Central memory CD4-positive, alpha-beta T cell (primary cell): ENCODE measurements around the gene PHOSPHO2.
"Not testable (repeated sequence)": the region's sequence is repeated elsewhere in the genome, so short reads cannot be mapped to it uniquely, and the experiment has no call there.

Experiments
- DNase-seq: peaks from one replicate; pipeline ENCODE4 v3.0.0; 2022

The PHOSPHO2 gene

GRCh38 chr2:169684712-169685111, 9.6 kb upstream of the PHOSPHO2 start:
- DNase-seq = not testable (repeated sequence)

- DNase-seq = not testable (repeated sequence)
Observed at GRCh38 chr2:169686825-169687224, 7.4 kb upstream of the PHOSPHO2 start.

- DNase-seq = not testable (repeated sequence)
Observed at GRCh38 chr2:169687943-169688342, 6.3 kb upstream of the PHOSPHO2 start.

- DNase-seq = no peak
Observed at GRCh38 chr2:169690958-169691357, 3.3 kb upstream of the PHOSPHO2 start.

GRCh38 chr2:169692718-169693117, 1.6 kb upstream of the PHOSPHO2 start:
- DNase-seq = no peak

GRCh38 chr2:169693360-169693759, 909 bp upstream of the PHOSPHO2 start:
- DNase-seq = peak; percentile 25

GRCh38 chr2:169694894-169695260, 608 bp downstream of the PHOSPHO2 start:
- DNase-seq = no peak

GRCh38 chr2:169696381-169696780, 2.1 kb downstream of the PHOSPHO2 start:
- no peak for DNase-seq

GRCh38 chr2:169699173-169699572, 4.9 kb downstream of the PHOSPHO2 start:
- DNase-seq = not testable (repeated sequence)

GRCh38 chr2:169702996-169703395, 8.7 kb downstream of the PHOSPHO2 start:
- DNase-seq = no peak

GRCh38 chr2:169704160-169704708, 10.0 kb downstream of the PHOSPHO2 start:
- no peak for DNase-seq

GRCh38 chr2:169705927-169706326, 11.7 kb downstream of the PHOSPHO2 start:
- no peak for DNase-seq

- no peak for DNase-seq
Observed at GRCh38 chr2:169707626-169708025, 13.4 kb downstream of the PHOSPHO2 start.

- no peak for DNase-seq
Observed at GRCh38 chr2:169709331-169709730, 15.1 kb downstream of the PHOSPHO2 start.

GRCh38 chr2:169709981-169710380, 15.7 kb downstream of the PHOSPHO2 start:
- no peak for DNase-seq

- no peak for DNase-seq
Observed at GRCh38 chr2:169711751-169712509, 17.7 kb downstream of the PHOSPHO2 start.

GRCh38 chr2:169712791-169713227, 18.5 kb downstream of the PHOSPHO2 start:
- DNase-seq = no peak

- no peak for DNase-seq
Observed at GRCh38 chr2:169713331-169713730, 19.1 kb downstream of the PHOSPHO2 start.

GRCh38 chr2:169714699-169715098, 20.4 kb downstream of the PHOSPHO2 start:
- no peak for DNase-seq

- no peak for DNase-seq
Observed at GRCh38 chr2:169715379-169716237, 21.3 kb downstream of the PHOSPHO2 start.

- DNase-seq = no peak
Observed at GRCh38 chr2:169716238-169716886, 22.1 kb downstream of the PHOSPHO2 start.

GRCh38 chr2:169716938-169717690, 22.8 kb downstream of the PHOSPHO2 start:
- no peak for DNase-seq
